ENCODE results near the gene ENTPD7. TPM values are rescaled to one million over a fixed set of nuclear protein-coding genes. Genes with fewer than 3 reads are reported as not detected.

Gene ENTPD7
- total and polyA plus RNA-seq, 2 of the 8 experiments (the other 6 are each of a cell fraction or from before 2014, with no cell fraction given) = 5.0 to 15.6 TPM

GRCh38 chr10:99740260-99740659, 81.0 kb downstream of the ENTPD7 start (continued):
- TF ChIP-seq BCL11A (IDR thresholded peaks at IDR 0.05; ENCODE audit: low read depth in 2 of 2, low read length in 2 of 2) (no peak), EP300 (IDR thresholded peaks at IDR 0.05; ENCODE audit: borderline replicate concordance in 1 of 2, low read depth in 2 of 2, low read length in 2 of 2) (no peak), MAX (IDR thresholded peaks at IDR 0.05) (no peak), ATF2 (IDR thresholded peaks at IDR 0.05; ENCODE audit: low read length) (no peak)
